ENCODE measurements around the gene ACOXL.
"Not testable (repeated sequence)": the region's sequence is repeated elsewhere in the genome, so short reads cannot be mapped to it uniquely, and the experiment has no call there.

The ACOXL gene

DNA sequence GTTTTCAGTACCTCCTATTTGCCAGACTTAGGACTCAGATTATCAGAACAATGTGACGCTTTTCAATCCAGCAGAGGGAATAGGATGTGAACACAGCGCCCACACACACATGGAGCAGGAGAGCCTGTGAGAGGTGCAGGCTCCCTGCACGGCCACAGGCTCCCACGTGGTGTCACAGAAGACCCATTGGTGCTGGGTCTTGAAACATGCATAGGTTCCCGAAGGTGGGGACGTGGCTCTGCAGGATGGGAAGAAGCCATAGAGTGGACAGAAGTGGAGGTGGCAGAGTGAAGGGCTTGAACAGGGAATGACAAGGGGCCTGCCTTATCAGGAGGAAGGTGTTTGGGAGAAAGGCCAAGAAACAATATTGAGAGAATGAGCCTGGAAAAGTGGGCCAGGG is 309.9 kb downstream of the ACOXL start:
- no peak for DNase-seq (ENCODE audit: low read depth)

GRCh38 chr2:111042772-111043771 is 310.7 kb downstream of the ACOXL start:
- DNase-seq (ENCODE audit: low read depth), result no peak

DNA sequence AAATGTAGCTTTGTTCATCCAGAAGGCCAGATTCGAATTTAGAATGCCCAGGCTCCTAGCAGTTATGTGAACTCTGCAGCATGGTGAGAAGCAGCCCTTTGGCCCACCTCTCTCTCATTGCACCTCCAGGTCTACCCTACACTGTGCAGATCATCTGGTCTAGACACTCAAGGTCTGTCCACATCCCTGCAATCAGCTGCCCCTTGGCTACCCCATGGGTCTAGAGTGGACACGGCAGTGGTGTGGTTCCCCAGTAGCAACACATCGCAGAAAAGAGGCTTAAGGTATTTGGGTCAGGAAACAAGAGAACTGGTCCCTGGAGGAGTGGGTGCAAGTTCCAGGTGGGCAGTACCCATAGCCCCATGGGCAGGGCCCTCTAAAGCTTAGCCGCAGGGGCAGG is 311.7 kb downstream of the ACOXL start:
- DNase-seq (ENCODE audit: low read depth), result no peak

DNA sequence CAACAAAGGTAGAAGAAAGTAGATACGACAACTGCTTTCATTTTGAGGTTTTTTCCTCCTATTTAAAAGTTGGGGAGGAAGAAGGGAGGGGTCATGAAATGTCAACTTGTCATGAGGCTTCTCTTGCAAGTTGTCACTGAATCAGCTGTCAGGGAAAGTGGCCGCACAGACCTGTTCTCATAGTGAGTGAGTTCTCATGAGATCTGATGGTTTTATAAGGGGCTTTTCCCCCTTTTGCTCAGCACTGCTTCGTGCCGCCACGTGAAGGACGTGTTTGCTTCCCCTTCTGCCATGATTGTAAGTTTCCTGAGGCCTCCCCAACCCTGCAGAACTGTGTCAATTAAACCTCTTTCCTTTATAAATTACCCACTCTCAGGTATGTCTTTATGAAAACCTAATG is 312.9 kb downstream of the ACOXL start:
- DNase-seq (ENCODE audit: low read depth), result not testable (repeated sequence)

DNA sequence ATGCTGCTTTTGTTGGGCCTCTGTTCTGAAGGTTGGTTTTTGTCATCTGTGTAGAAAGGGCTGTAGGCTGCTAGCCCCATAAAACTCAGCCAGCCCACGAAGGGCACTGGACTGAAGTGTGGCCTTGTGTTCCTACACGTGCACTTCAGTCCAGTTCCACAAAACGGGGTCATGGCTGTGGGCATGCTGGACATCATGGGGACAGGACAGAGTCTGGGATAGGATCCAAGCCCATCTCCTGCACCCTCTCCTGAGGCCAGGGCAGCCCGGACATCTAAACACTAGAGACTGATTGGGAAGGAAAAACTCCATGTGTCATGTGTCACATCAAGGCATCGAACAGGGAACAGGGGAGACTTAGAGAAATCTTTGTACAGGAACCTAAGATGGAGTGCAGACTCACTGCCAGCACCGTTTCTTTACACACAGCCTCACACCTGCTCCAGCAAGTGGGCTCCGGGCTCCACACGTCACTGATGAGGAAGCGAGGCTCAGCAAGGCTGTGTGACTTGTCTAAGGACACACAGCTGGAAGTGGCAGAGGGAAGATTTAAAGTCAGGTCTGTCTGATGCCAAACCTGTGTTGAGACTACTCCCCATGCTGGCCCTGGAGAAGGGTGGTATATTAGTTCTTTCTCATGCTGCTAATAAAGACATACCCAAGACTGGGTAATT is 313.5 kb downstream of the ACOXL start:
- DNase-seq (ENCODE audit: low read depth), result no peak

DNA sequence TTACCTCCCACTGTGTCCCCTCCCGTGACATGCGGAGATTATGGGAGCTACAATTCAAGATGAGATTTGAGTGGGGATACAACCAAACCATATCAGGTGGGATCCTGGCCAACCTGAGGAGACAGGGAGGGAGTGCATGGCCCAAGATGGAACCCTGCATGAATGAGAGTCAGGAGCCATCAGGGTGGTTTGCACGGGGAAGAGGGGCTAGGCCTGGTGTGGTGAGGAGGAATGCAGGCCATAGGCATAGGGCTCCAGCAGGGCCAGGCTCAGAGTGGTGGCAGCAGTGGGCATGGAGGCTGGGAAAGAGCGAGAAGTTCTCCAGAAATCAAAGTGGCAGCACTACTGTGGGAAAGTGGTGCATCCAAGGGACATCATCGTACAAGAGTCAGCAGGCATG is 314.3 kb downstream of the ACOXL start:
- no peak for DNase-seq (ENCODE audit: low read depth)

GRCh38 chr2:111048856-111049768 is 316.7 kb downstream of the ACOXL start:
- no peak for DNase-seq (ENCODE audit: low read depth)

DNA sequence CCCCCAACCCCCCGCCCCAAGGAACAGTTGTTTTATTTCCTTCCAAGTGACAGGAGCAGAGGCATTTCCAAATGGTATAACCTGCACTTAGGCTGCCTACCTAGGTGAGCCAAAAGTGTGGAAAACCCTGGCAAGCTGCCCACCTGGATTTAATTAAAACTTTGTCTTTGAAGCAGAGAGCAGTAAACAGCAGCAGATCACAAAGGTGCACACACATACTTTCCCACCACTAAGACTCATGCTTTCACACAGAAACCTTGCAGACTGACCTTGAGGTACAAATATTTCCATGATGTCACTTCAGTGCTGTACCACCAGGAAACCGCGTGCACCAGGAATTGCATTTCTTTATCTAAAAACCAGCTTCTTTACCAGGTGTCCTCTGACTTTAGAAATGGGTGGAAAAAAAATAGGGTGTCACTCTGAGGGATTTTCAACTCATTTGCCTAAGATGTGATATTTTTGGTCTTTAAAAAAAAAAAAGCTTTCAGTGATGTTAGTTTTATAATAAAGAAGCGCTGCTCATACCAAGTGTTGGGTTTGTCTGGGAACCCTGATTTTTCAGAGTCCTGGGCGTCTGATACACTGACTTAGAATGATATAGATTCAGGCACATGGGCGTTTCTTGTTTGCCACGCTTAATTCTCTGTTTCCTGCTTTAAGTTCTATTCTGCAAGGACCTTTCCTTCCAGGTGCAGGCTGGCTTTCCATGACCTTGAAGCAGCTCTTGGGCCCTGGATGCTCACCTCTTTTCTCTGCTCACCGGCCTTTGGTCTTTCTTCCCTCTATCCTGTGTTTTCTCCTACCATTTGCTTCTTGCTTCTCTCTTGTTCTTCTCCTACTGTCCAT is 317.6 kb downstream of the ACOXL start:
- DNase-seq (ENCODE audit: low read depth), result no peak

DNA sequence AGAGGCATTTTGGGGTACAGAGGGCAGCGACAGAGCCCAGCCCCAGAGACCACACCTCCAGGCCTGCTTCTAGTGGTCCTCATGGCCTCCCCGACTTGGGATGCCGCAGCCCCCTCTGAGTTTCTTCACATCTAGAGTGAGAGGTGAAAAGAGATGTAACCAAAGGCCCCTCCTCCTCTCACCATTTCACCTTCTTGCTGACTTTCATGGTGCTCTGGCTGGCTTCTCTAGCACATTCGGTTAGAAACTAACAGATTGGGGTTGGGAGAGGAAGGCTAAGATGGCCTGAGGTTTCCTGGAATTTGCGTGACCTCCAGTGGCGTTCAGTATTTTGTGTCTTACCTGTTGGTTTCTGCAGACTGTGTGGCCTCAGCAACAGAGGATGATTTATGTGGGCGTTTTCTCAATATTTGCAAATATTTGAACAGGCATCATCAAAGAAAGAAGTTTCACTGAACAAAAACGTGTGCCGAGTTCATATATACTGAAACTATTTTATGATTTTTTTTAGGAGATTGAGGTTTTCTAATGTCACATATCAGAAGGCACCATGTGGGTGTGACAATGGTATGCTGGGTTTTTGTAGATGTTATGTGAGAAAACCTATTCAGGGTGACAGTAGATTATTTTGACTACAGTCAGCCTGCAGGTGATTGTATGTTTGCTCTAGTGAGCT is 318.5 kb downstream of the ACOXL start:
- DNase-seq (ENCODE audit: low read depth), result no peak

GRCh38 chr2:111052621-111053020 is 320.2 kb downstream of the ACOXL start:
- no peak for DNase-seq (ENCODE audit: low read depth)

- no peak for DNase-seq (ENCODE audit: low read depth)
Measured at GRCh38 chr2:111053266-111053665, 320.9 kb downstream of the ACOXL start.

DNA sequence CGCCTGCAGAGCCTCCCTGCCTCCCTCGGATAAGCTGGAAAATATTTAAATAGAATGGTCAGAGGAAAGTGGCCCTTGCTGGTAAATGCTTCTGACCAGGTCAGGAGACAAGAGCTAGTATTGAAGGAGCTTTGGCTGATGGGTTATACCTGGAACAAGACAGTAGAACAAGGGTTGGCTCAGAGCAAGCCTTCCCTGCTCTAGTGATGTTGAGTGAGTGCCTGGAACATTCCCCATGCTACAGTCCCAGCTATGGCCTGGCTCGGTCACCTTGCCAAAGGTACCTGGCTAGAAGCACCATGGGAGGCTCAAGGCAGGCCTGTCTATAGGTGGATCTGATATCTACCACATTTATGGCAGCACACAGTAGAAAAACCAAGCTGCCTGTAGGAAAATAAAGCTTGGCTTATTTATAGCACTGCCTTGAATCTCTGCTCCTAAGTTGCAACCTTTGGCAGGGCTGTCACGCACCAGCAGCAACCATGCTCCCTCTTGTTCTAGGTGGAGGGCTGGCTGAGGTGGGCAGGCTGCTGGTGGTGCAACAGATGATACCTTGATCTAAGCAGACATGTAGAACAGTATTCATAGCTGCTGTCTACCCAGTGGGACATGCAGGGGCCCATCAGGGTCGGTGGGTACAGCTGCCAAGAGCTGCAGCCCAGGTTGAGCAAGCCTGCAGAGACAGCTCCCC is 321.6 kb downstream of the ACOXL start:
- DNase-seq (ENCODE audit: low read depth), result no peak

GRCh38 chr2:111054791-111055691 is 322.7 kb downstream of the ACOXL start:
- DNase-seq (ENCODE audit: low read depth), result no peak

DNA sequence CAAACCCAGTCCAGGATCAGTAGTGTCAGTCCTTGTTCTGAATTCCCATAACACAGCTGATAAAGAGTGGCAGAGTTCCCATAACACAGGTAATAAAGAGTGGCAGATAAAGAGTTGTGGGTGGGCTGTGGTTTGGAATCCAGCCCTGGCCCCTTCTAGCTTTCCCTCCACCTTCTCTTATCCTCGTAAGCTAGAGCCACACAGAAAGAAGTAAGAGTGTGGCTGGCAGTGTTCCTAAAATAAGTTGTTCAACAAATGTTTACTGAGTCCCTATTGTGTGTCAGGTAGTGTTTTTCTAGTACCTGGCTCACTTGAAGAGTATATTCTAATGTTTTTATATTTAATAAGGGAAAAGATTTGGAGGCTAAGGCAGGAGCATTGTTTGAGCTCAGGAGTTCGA is 323.4 kb downstream of the ACOXL start:
- no peak for DNase-seq (ENCODE audit: low read depth)

- no peak for DNase-seq (ENCODE audit: low read depth)
Measured at GRCh38 chr2:111057045-111057444, 324.7 kb downstream of the ACOXL start.

GRCh38 chr2:111057721-111058120 is 325.3 kb downstream of the ACOXL start:
- no peak for DNase-seq (ENCODE audit: low read depth)

DNA sequence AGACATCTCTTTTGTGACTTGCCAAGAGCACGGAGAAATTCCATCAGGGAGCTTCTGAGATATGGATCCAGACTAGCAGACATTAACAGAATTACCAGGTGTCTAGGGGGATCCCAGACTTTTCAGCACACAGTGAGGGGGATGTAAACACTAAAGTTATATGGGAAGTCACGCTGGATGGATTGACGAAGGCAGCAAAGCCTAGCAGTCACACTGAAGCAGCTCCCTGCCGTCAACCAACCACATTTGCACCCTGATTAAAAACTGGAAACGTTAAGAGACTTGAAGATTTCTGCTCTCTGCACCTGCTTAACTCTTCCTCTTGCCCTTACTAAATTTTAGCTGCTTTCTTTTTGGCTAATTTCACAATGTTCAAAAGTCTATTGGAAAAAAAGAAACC is 325.9 kb downstream of the ACOXL start:
- no peak for DNase-seq (ENCODE audit: low read depth)

DNA sequence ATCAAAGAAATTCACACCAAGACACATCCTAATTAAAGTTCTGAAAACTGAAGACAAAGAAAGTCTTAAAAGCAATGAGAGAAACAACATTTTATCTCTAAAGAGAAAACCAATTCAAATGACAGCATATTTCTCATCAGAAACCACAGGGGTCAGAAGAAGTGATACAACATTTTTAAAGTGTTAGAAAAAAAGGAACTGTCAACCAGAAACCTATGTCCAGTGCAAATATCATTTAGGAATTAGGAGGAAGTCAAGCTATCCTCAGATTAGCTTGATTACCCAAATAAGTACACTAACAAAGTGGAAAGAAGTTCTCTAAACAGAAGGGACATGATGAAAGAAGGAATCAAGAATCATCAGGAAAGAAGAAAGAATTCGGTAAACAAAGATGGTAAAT is 328.8 kb downstream of the ACOXL start:
- DNase-seq (ENCODE audit: low read depth), result no peak

DNA sequence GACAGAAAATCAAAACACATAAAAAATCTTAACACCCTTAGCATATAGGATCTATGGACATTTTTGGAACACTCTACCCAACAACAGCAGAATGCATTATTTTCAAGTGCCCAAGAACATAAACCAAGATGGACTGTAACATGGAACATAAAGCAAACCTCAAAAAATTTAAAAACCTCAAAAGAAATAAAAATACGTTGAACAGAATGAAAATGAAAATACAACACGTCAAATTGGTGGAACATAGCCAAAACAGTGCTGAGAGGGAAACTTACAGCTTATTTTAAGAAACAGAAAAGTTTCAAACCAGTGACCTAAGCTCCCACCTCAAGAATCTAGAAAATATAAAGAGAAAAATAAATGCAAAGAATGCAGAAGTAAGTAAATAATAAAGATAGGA is 330.0 kb downstream of the ACOXL start:
- DNase-seq (ENCODE audit: low read depth), result no peak

Data from stimulated activated CD8-positive, alpha-beta memory T cell treated with anti-CD3 and anti-CD28 coated beads, Interleukin-12 subunit alpha, Interleukin-12 subunit beta, amount 100 ng/mL, for 4 hours (primary cell).